GM19025 (cell line): Measurements from ENCODE around the gene NLK.
"Not testable (repeated sequence)": the region's sequence is repeated elsewhere in the genome, so short reads cannot be mapped to it uniquely, and the experiment has no call there.

ENCODE experiments used
- ATAC-seq: cut with Tn5 transposase; IDR thresholded peaks from one replicate; pipeline ENCODE4 v1.9.1; 2021; ENCODE audit warnings: mild to moderate bottlenecking, low read depth, moderate library complexity; ENCODE audit not compliant: unreplicated experiment

NLK gene

DNA sequence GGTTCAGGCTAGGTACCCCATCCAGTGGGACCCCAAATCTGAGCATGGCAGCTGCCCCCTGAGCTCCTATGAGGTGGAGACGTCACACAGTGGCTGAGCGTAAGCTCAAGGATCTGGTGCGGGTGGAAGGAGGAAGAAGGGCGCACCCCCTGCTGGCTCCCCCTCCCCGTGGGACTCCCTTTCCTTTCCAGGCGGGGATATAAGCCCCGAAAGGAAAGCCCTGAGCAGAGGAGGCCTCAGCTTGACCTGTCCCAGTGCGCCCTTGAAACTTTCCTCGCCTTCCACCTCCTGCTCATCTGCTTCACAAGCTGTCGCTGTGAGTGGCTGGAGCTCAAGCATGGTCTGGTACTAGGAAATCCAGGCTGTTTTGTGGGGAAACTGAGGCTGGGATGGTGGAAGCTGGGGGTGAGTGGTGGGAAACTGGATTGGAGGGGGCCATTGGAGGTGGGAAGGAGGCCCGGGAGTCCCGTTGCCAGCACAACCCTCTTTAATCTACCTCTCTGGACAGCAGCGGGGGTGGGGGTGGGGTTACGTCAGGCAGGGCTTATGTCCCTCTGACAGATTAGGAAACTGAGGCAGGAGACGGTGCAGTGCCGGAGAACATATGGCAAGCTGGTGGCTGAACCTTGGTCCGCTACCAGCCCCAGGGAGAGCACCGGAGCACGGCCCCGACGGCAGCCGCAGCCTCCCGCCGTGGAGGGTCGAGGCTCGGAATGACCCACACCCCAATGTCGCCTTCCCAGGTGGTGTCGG lies 184.3 kb downstream of the NLK start:
- ATAC-seq = no peak

DNA sequence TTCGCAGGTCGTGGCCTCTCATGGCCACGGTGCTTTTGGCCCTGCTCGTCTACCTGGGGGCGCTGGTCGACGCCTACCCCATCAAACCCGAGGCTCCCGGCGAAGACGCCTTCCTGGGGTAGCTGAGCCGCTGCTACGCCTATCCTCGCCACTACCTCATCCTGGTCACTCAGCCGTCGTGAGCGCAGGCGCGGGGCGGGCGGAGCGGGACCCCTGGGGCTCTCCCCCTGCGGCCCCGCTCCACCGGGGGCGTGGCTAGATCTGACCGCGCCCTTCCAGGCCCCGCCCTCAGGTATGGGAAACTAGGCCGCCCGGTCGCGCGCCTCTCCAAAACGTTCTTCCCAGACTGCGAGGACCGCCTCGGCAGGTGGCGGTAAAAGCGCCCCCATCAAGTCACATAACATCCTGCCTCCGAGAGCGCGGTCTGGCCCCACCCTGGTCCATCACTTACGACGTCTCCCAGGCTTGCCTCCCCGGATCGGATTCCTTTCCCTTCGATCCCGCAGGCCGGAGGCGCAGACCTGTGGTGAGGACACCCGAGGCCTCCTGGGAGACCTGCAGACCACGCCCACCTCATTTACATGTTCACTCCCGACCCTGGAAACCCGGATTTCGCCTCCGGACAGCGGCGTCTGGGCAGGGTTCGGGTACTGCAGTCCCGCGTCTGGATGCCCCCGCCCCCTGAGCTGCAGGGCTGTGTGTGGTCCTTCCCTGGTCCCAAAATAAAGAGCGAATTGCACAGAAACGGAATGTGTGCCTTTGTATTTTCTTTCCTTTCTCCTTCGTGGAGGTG lies 185.0 kb downstream of the NLK start:
- no peak for ATAC-seq

DNA sequence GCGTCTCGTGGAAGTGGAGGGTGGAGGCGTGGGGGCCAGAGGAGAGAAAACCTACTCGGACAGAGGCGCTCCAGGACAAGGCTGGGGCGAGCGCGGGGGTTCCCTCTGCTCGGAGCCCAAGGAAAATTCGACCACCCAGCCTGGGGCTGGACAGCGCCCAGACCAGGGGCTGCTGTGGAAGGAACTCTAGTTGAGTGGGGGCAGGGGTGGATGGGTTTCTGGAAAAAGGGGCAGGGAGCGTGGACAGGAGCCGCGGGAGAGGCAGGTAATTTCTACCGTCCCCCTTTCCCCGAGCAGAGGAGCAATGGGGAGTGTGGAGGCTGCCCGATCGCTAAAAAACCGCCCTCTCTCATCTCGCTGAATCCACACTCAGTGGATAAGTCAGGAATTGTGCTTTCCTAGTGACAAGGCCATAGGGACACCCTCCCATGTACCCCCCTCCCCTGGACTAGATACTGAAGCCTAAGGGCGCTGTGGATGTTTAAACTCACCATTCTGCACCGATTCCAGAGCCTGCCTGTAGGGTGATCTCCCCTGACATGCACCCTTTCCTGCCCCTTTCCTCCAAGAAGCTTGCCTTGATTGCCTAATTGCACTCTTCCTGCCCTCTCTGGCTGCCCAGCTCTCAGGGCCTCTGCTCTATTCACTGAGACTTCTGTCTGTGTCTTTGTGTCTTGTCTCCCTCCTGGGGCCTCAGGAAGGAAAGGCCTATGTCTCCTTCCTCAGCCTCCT lies 185.8 kb downstream of the NLK start:
- ATAC-seq = no peak

DNA sequence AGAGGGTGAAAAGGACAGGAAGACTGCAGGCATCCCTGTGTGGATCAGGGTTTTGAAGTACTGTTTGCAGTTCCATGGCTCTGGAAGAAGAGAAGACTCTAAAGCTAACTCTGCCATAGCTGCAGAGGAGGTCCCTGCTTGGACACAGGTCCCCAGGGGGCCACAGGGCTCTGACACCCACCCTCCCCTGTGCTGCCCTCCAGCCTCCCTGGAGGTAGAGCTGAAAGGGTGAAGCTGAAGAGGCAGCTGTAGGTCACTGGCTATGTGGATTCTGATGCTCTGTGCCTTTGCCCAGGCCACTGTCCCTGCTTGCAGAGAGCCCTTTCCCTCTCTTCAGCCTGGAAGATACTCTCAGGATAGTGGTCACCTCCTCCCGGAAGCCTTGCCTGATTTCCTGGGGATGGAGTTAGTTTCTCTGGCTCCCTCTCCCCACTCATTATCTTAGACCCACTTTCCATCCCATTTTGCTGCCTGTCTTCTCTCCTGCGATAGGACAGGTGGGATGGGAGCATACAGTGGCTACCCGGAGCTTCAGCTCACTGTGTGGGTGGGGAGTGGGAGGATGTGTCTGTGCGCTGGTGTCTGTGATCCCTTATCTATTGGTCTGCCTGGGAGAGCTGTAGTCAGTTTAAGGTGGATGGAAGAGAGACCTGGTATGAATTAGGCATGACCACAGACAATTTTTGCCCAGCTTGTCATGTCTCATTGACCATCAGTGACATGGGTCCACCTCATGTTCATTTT lies 186.7 kb downstream of the NLK start:
- ATAC-seq = no peak

DNA sequence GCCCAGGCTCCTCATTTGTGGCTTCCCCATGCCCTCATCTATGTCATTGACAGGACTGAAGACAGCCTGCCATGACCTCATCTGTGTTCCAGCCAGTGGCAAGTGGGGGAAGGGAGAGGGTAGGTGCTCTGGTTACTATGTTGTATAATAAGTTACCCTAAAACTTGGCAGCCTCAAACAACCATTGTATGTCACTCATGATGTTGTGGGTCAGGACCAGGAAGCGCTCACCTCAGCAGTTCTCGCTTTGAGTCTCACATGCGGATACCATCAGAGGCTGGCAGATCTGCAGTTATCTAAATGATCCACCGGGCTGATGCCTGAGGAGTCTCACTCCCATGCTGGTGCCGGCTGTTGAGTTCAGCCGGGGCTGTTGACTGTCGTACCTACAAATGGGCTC lies 187.5 kb downstream of the NLK start:
- ATAC-seq = no peak

DNA sequence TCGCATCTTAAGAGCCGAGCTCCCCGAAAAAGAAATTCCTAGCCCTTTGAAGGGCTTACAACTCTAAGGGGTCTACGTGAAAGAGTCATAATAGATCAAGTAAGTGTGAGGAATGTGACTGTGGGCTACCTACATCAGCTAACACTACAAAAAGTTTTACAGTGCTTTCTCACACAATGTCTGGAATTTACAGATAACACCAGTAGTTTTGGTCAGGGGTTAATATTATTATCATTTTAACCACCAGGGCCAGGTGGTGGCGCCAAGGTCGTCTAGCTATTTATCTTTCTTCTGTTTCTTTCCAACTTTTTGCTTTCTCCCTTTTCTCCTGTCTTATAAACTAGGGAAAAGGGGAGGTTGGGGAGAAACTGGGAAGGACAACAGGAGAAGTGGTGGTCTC lies 188.1 kb downstream of the NLK start:
- ATAC-seq = not testable (repeated sequence)

DNA sequence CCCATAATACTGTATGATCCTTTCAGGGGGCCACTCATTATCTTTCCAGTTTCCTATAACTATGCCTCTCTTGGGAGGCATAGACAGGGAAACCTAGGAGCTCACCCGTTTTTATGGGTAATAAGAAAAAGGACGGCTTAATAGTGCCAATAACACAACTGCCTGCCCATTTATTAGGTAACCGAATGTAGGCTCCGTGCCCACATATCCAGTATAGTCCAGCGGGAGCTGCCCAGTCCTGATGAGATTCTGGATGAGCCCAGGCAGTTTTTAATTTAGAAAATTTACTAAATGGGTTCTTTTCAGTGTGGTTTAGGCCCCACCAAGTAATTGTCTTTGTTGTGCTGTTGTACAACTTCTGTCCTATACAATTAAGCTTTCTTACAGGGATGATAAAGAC lies 189.1 kb downstream of the NLK start:
- ATAC-seq = not testable (repeated sequence)

DNA sequence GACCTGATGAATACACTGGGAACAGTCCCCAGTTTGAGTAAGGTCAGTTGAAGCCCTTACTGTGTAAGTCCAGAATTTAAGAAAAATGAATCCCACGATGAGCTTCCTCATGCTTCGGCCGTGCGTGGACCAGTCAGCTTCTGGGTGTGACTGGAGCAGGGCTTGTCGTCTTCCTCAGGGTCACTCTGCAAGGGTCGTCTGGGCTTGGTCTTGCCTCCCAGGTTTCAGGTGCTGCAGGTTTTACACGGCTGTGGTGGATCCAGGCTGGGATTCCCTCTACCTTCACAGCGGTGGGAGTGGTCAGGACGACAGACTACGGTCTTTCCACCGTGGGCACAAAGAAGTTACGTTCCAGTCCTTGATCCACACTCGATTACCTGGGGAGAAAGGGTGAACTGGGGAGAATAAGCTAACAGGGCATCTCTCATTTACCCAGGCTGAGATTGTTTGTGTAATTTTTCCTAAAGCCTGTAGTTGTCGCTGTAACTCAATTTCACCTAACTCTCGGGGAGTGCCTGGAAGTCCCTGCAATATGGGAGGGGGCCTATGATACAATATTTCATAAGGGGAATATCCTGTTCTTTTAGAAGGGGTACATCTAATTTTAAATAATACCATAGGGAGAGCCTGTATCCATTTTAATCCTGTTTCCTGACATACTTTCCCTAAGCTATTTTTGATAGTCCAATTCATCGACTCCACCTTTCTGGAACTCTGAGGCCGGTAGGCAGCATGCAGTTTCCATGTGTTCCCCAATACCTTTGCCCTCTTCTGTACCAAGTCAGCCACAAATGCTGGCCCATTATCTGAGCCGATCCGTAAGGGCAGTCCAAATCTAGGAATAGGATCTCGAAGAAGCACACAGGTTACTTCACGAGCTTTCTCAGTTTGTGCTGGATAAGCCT lies 190.7 kb downstream of the NLK start:
- ATAC-seq = not testable (repeated sequence)

DNA sequence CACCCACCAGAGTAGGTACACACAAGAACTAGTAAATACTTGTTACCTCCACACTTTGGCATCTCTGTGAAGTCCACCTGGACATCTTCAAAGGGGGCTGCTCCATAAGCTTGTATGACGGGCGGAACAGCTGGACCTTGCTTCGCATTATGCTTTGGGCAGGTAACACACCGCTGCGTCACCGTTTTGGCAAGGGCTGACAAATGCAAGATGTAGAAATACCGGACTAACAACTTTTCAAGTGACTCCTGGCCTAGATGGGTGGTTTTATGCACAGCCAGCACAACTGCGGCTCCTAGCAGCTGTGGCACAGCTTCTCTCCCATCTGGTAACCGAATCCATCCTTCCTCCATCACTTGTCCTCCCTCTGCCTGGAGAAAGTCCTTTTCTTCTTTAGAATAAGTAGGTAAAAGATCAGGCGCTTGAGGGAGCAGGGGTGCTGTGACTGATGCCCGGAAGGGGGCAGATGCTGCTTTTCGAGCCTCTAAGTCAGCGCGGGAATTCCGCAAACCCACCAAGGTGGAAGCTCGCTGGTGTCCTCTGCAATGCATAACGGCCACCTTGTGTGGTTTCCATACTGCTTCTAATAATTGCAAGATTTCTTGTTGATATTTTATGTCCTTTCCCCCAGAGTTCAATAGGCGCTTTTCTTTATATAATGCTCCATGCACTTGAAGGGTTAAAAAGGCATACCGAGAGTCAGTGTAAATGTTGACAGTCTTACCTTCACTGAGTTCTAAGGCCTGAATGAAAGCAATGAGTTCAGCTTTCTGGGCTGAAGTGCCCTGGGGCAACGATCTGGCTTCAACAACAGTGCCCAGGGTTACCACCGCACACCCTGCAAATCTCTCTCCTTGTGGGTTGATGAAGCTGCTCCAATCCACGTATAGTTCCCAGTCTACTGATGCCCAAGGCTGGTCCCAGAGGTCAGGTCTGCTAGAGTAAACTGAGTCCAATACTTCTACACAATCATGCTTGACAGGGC lies 191.7 kb downstream of the NLK start:
- ATAC-seq = not testable (repeated sequence)

DNA sequence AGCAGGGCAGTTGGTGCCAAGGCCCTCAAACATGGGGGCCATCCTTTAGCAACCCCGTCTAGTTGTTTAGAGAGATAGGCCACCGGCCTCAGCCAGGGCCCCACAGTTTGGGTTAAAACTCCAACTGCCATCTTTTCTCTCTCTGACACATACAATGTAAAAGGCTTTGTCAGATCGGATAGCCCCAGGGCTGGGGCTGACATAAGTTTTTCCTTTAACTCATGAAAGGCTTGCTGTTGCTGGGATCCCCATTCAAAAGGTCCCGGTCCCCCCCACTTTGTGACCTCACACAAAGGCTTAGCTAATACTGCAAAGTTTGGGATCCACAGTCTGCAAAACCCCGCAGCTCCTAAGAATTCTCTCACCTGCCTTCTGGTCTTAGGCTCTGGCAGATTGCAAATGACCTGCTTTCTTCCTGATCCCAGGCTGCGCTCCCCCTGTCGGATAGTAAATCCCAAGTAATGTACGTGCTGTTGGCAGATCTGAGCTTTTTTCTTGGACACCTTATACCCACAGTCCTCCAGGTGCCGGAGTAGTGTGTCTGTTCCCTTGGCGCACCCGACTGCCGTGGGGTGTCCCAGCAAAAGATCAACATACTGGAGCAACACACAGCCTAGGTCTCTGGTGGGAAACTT lies 192.7 kb downstream of the NLK start:
- not testable (repeated sequence) for ATAC-seq

DNA sequence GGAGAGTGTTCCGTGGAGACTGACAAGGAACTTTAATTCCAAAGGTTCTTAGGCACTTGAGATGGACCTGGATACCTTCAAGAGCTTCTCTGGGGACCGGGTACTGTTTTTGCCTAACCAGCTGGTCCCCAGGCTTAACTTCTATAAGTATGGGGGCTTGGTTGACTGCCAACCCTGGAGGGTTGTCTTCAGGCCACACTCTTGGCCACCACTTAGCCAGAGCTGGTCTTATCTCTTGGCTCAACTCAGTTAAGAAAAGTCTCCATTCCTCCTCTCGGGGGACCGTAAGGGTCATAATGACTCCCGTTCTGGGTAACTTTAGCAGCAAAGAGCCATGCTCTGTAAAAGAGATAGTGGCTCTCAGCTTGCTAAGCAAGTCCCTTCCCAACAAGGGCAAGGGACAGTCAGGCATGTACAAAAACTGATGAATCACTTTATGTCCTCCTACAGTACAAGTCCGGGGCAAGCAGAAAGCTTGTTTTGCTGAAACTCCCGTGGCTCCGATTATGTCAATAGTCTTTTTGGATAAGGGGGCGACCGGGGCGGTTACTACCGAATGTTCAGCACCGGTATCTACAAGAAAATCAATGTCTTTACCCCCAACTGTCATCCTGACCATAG lies 193.7 kb downstream of the NLK start:
- ATAC-seq = not testable (repeated sequence)

DNA sequence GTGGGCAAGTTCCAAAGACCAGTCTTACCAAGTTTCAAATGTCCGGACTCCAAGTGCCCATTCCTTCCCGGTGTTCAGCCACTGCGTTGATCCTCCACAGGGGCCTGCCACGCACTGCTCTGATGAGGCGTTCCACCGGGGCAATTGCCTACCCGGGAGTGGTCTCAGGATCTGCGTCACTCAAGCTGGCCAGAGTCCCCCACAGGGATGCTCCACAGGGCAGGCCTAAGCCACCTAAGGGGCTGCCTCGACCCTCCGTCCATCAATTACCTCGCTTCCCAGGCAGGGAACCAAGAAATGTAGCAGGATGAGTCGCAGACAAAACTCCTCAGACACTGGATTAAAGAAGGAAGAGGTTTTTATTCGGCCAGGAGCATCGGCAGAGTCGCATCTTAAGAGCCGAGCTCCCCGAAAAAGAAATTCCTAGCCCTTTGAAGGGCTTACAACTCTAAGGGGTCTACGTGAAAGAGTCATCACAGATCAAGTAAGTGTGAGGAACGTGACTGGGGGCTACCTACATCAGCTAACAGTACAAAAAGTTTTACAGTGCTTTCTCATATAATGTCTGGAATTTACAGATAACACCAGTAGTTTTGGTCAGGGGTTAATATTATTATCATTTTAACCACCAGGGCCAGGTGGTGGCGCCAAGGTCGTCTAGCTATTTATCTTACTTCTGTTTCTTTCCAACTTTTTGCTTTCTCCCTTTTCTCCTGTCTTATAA lies 196.2 kb downstream of the NLK start:
- ATAC-seq = not testable (repeated sequence)

DNA sequence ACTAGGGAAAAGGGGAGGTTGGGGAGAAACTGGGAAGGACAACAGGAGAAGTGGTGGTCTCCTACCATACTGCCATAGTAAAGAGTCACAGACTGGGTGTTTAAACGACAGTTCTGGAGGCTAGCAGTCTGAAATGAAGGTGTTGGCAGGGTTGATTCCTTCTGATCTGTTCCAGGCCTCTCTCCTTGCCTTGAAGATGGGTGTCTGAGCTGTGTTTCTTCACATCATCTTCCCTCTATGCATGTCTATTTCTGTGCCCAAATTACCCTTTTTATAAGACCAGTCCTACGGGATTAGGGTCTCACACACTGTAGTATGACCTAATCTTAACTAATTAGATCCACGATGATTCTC lies 196.8 kb downstream of the NLK start:
- no peak for ATAC-seq

DNA sequence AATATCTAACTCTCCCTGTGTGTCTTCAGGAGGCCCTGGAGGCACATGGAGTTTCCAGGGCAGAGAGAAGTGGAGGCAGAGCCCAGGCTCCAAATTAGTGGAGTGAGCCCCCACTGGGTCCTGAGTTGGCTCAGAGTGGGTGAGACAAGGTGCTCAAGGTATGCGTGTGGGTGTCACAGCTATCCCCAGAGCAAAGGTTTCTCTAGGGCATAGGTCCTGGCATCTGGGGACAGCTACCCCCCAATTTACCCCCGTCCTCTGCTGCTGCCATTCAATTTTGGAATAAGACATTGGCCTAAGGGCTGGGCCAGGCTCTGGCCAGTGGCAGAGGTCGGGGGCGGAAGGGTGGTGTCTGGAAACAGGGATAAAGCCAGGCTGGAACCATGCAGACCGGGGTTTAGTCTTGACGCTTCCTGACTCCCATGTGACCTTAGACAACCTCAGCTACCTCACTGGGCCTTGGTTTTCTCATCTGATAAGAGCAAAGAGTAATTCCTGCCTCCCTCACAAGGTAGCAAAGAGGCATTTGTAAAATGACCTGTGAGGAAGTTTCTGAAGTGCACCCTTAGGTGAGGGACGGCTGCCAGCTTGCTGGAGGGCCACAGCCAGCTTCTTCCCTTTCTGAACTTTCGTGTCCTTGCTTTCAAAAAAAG lies 198.3 kb downstream of the NLK start:
- no peak for ATAC-seq

DNA sequence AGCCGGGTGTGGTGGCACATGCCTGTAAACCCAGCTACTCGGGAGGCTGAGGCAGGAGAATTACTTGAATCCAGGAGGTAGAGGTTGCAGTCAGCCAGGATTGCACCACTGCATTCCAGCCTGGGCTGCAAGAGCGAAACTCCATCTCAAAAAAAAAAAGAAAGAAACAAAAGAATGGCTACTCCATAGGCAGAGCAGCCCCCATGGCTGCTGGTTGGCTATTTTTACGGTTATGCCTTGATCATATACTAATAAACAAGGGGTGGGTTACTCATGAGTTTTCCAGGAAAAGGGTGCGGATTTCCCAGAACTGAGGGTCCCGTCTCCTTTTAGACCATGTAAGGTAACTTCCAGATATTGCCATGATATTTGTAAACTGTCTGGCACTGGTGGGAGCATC lies 200.3 kb downstream of the NLK start:
- ATAC-seq = no peak

DNA sequence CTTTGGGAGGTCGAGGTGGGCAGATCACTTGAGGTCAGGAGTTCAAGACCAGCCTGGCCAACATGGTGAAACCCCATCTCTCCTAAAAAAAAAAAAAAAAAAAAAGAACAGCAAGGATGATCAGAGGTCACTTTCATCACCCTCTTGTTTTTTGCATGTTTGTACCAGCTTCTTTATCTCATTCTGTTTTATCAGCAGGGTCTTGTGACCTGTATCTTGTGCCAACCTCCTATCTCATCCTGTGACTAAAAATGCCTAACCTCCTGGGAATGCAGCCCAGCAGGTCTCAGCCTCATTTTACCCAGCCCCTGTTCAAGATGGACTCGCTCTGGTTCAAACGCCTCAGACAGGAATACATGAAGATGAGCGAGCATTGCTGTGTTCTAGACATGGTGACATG lies 200.8 kb downstream of the NLK start:
- not testable (repeated sequence) for ATAC-seq
